Measurements from ENCODE around the gene ATP1A1. TPM values are rescaled to one million over a fixed set of nuclear protein-coding genes. Genes with fewer than 3 reads are reported as not detected.

The ATP1A1 gene
- total and polyA plus RNA-seq, 2 donors (not counting 1 experiment from before 2014, with no cell fraction given): 58.9 to 107 TPM

GRCh38 chr1:116405241-116406135 is 32.4 kb downstream of the ATP1A1 start:
- 95% methylated on average over 13 of the region's 14 CpGs for WGBS (ENCODE audit: insufficient coverage)
- H3K36me3 ChIP-seq (replicated peaks in 1 of 2; ENCODE audit: control extremely low read depth in 1 of 2, control insufficient read depth in 1 of 2, extremely low read depth in 1 of 2, insufficient read depth in 2 of 2, low read length in 1 of 2): peaks cover 0 to 59% of the 10 kb centered on the region in 2 experiments
- H3K9me3 ChIP-seq (ENCODE audit: control extremely low read depth in 1 of 3, control insufficient read depth in 2 of 3, insufficient read depth in 1 of 3, low read length in 2 of 3): no peaks in the 10 kb centered on the region
- Mint-ChIP-seq H3K4me3 (no peak overlapping the region), H3K27me3 (no peaks in the 10 kb centered on the region), H3K4me1 (no peaks in the 10 kb centered on the region), H3K9me3 (ENCODE audit: insufficient read depth) (no peaks in the 10 kb centered on the region), H3K27ac (no peak overlapping the region)
- TF ChIP-seq CTCF (IDR thresholded peaks at IDR 0.05) (no peak), EZH2 (IDR thresholded peaks at IDR 0.05; ENCODE audit: borderline replicate concordance, insufficient read depth, low read depth, low read length, poor library complexity, severe bottlenecking) (no peak)
- no peak overlapping the region for H3K9ac ChIP-seq (ENCODE audit: low read length)
- H2AFZ ChIP-seq (ENCODE audit: insufficient read depth, low read depth, low read length, poor library complexity, severe bottlenecking): no peak overlapping the region
- H3K4me2 ChIP-seq (replicated peaks; ENCODE audit: low read depth, low read length, poor library complexity, severe bottlenecking): no peak overlapping the region
- intact Hi-C loops (cut with micrococcal nuclease): no loop called here
- H3K4me1 ChIP-seq (ENCODE audit: control insufficient read depth in 2 of 2, insufficient read depth in 2 of 2, low read length in 2 of 2): no peaks in the 10 kb centered on the region
- ChIA-PET POLR2A (no interaction called here), CTCF (interaction anchor here (1.2 to 1.4 kb wide), 2 partner anchors 79 to 94 kb away, joined by 3 read pairs; no protein-coding TSS in a partner anchor)
- no peak for ATAC-seq (ENCODE audit: low read depth)
- no peaks in the 10 kb centered on the region for H4K20me1 ChIP-seq (ENCODE audit: control insufficient read depth, insufficient read depth, low read length, poor library complexity, severe bottlenecking)
- no peak overlapping the region for H3K4me3 ChIP-seq (ENCODE audit: control extremely low read depth in 1 of 5, extremely low read depth in 1 of 5, insufficient read depth in 1 of 5, low read depth in 2 of 5, low read length in 4 of 5)
- DNase-seq: no peak
- no peak overlapping the region for H3K27ac ChIP-seq (ENCODE audit: low read length in 2 of 2)
- H3K27me3 ChIP-seq (replicated peaks in 1 of 4; ENCODE audit: control extremely low read depth in 1 of 4, control insufficient read depth in 3 of 4, insufficient read depth in 4 of 4, low read length in 3 of 4): no peaks in the 10 kb centered on the region
- H3K79me2 ChIP-seq (ENCODE audit: control insufficient read depth, insufficient read depth, low read length): no peaks in the 10 kb centered on the region

- Histone ChIP-seq H3K4me3 (ENCODE audit: control extremely low read depth in 1 of 5, extremely low read depth in 1 of 5, insufficient read depth in 1 of 5, low read depth in 2 of 5, low read length in 4 of 5) (no peak overlapping the region), H3K4me2 (replicated peaks; ENCODE audit: low read depth, low read length, poor library complexity, severe bottlenecking) (no peak overlapping the region), H3K9me3 (ENCODE audit: control extremely low read depth in 1 of 3, control insufficient read depth in 2 of 3, insufficient read depth in 1 of 3, low read length in 2 of 3) (no peaks in the 10 kb centered on the region), H2AFZ (ENCODE audit: insufficient read depth, low read depth, low read length, poor library complexity, severe bottlenecking) (no peak overlapping the region), H3K36me3 (replicated peaks in 1 of 2; ENCODE audit: control extremely low read depth in 1 of 2, control insufficient read depth in 1 of 2, extremely low read depth in 1 of 2, insufficient read depth in 2 of 2, low read length in 1 of 2) (peaks cover 0 to 43% of the 10 kb centered on the region in 2 experiments), H3K27ac (ENCODE audit: low read length in 2 of 2) (no peak overlapping the region), H3K4me1 (ENCODE audit: control insufficient read depth in 2 of 2, insufficient read depth in 2 of 2, low read length in 2 of 2) (no peaks in the 10 kb centered on the region), H3K79me2 (ENCODE audit: control insufficient read depth, insufficient read depth, low read length) (no peaks in the 10 kb centered on the region), H3K27me3 (replicated peaks in 1 of 4; ENCODE audit: control extremely low read depth in 1 of 4, control insufficient read depth in 3 of 4, insufficient read depth in 4 of 4, low read length in 3 of 4) (no peaks in the 10 kb centered on the region), H4K20me1 (ENCODE audit: control insufficient read depth, insufficient read depth, low read length, poor library complexity, severe bottlenecking) (no peaks in the 10 kb centered on the region), H3K9ac (ENCODE audit: low read length) (no peak overlapping the region)
- H3K4me3 Mint-ChIP-seq: no peak overlapping the region
- ChIA-PET CTCF (interaction anchor here (1.4 kb wide), 1 partner anchor 78 kb away, joined by 3 read pairs; no protein-coding TSS in a partner anchor), POLR2A (no interaction called here)
- no peaks in the 10 kb centered on the region for H3K27me3 Mint-ChIP-seq
- no peaks in the 10 kb centered on the region for H3K9me3 Mint-ChIP-seq (ENCODE audit: insufficient read depth)
- H3K4me1 Mint-ChIP-seq: no peaks in the 10 kb centered on the region
- intact Hi-C loops (cut with micrococcal nuclease): no loop called here
- H3K27ac Mint-ChIP-seq: no peak overlapping the region
- ATAC-seq (ENCODE audit: low read depth): no peak
- DNase-seq: no peak
- 100% methylated on average over 3 of the region's 6 CpGs for WGBS (ENCODE audit: insufficient coverage)
- TF ChIP-seq CTCF (IDR thresholded peaks at IDR 0.05) (no peak), EZH2 (IDR thresholded peaks at IDR 0.05; ENCODE audit: borderline replicate concordance, insufficient read depth, low read depth, low read length, poor library complexity, severe bottlenecking) (no peak)
These were observed 34.0 kb downstream of the ATP1A1 start for GRCh38 chr1:116407033-116407432.
